Measurements from ENCODE around the gene CACNA1B.

Gene CACNA1B

DNA sequence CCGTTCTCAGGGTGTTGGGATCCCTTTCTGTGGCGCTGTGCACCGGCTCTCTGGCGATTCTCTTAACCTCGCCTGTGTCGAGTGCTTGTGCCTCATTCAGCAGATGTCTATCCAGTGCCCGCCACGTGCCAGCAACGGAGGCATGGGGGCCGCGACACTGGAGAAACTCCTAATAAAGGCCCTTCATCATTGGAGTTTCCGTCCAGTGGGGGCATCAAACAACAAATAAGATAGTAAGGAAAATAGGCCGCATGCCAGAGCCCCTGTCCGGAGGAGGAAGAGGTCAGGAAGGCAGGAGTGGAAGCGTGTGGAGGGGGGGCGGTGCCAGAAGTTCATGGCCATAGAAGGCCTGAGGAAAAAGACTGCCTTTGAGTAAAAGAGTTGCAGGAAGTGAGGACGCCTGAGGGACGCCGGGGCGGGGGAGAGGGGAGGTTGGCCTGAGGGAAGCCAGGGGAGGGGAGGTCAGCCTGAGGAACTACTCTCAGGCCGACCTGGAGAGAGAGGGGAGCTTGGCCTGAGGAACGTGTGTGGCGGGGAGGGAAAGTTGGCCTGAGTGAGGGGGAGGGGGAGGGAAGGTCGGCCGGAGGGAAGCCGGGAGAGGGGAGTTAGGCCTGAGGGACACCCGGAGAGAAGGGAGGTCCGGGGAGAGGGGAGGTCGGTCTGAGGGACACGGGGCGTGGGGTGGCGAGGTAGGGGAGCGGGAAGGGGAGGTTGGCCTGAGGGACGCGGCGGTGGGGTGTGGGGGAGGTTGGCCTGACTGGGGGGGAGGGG is 82.2 kb downstream of the CACNA1B start:
- DNase-seq (ENCODE audit: low read depth in 3 of 3, low spot score in 1 of 3) = no peak

DNA sequence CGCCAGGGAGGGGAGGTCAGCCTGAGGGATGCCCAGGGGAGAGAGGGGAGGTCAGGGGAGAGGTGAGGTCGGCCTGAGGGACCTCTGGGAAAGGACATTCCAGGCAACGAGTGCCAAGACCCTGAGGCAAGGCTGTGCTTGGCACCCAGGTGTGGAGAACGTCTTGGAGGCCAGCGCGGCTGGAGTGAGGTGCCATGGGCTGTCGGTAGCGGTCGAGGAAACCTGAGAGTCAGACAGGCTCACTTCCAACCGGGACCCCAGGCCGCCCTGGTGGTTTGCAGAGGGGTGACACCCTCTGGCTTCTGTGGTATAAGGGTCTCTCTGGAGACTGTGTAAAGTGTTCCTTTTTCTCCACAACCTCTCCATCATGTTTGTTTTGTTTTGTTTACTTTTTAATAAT is 82.9 kb downstream of the CACNA1B start:
- DNase-seq (ENCODE audit: low read depth in 3 of 3, low spot score in 1 of 3) = no peak

DNA sequence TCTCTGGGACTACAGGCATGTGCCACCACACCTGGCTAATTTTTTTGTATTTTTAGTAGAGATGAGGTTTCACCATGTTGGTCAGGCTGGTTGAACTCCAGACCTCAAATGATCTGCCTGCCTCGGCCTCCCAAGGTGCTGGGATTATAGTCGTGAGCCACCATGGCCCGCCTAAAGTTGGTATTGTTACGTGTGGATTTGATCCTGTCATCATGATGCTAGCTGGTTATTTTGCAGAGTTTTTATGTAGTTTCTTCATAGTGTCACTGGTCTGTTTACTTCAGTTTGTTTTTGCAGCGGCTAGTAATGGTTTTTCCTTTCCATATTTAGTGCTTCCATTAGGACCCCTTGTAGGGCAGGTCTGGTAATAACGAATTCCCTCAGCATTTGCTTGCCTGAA is 85.9 kb downstream of the CACNA1B start:
- no peak for DNase-seq (ENCODE audit: low read depth in 3 of 3, low spot score in 1 of 3)

DNA sequence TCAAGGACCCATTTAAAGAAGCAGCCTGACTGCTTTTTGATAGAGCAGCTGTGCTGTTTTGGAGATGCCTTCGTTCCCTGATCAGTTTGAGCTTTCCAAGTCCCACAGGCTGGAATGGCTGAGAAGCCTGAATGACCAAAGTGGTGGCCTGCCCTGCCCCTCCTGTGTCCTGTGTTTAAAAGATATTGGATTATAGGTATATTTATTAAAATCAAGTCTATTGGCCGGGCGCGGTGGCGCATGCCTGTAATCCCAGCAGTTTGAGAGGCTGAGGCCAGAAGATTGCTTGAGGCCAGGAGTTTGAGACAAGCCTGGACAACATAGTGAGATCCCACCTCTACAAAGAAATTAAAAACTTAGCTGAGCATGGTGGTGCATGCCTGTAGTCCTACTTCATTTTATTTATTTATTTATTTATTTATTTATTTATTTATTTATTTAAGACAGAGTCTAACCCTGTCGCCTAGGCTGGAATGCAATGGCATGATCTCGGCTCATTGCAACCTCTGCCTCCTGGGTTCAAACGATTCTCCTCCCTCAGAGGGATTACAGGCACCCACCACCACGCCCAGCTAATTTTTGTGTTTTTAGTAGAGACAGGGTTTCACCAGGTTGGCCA is 87.7 kb downstream of the CACNA1B start:
- no peak for DNase-seq (ENCODE audit: low read depth in 3 of 3, low spot score in 1 of 3)

DNA sequence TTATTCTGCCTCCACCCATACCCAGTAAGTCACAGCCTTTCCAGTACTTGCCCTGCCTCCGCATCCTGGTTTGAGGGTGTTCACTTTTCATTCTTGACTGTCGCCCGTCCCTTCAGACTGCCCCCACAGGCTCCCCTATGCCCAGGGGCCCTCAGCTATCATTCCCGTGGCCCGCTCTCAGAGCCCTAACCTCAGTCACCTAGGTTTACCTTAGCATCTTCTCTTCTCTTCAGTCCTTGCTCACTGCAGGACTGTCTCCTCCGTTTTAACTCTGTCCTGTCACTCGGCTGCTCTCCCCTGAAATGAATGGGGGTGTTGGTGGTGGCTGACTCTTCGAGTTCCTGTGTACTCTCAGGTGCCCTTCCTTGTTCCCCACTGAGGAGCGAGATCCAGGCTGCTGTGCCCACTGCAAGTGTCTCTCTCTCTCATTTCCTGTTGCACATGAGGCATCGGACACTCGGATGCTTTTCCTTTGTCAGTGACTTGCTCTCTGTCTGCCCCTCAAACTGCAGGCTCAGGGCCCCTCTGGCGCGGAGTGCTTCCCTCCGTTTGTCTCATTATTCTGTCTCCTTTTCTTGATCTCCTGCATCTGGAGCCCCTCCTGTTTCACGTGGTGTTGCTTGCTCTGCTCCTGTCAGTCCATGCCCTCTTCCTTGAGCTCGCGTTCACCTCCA is 89.8 kb downstream of the CACNA1B start:
- DNase-seq (ENCODE audit: low read depth in 3 of 3, low spot score in 1 of 3) = no peak

DNA sequence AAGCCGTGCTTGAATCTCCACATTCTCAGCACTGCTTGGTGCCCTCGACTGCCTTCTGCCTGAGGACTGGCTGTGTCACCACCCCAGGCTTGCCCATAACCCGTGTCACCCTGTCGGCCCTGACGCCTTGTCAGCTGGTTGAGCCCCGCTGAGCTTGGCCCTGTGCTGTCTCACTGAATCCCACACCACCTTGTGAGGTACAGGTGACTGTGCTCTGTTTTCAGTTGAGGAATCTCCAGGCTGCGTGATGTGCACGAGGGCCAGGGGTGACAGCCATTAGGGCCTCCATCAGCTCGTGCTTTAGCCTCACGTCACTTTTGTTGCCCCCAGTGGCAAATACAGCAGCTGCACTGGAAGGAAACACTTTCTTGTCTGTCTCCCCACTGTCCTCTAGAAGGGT is 90.7 kb downstream of the CACNA1B start:
- no peak for DNase-seq (ENCODE audit: low read depth in 3 of 3, low spot score in 1 of 3)

DNA sequence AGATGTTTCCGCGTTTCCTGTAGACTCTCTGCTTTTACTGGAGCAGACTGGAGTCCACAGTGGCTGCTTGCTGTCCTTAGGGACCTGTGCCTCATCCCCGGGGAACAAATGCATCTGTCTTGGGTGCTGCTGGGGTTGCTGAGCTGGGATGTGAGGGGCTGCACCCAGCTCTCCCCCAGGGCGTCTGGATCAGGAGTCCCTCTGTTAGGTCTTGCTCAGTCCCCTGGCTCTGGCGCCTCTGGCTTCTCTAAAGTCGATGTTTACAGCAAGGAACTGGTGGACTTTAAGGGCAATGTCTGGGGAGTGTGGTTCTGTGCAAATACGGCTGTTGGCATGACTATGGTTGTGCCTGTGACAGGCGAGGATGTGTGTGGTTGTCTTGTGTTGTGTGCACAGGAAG is 91.4 kb downstream of the CACNA1B start:
- no peak for DNase-seq (ENCODE audit: low read depth in 3 of 3, low spot score in 1 of 3)

DNA sequence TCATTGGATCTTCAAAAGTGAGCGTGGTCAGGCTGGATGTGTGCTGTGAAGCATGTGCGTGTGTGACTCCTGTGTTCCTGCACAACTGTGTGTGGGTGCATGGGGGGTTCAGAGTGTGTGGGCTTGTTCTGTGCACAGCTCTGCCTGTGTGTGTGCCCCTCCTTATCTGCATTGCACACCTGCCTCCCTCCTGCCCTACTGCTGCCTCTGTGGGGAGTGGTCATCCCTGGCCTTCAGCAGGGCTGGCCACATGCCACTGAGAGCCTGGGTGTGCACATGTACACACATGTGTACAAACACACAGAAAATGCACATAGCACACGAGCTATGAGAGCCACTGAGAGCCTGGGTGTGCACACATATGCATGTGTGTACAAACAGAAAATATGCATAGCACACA is 92.1 kb downstream of the CACNA1B start:
- DNase-seq (ENCODE audit: low read depth in 3 of 3, low spot score in 1 of 3) = no peak

DNA sequence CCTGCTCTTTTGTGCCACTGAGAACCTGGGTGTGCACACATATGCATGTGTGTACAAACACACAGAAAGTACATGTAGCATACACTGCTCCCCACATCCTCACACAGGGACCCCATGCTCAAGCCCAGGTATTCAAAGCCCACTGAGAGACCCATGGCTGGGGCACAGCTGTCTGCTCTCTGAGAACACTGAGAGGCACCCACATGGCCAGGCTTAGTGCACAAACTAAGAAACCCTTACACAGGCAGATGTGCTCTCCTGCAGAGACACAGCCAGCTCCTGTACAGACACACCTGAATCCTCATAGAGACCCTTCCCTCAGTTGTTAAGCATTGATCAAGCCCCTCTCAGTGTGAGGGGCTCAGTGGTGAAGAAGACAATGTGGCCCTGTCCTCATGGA is 92.5 kb downstream of the CACNA1B start:
- no peak for DNase-seq (ENCODE audit: low read depth in 3 of 3, low spot score in 1 of 3)

DNA sequence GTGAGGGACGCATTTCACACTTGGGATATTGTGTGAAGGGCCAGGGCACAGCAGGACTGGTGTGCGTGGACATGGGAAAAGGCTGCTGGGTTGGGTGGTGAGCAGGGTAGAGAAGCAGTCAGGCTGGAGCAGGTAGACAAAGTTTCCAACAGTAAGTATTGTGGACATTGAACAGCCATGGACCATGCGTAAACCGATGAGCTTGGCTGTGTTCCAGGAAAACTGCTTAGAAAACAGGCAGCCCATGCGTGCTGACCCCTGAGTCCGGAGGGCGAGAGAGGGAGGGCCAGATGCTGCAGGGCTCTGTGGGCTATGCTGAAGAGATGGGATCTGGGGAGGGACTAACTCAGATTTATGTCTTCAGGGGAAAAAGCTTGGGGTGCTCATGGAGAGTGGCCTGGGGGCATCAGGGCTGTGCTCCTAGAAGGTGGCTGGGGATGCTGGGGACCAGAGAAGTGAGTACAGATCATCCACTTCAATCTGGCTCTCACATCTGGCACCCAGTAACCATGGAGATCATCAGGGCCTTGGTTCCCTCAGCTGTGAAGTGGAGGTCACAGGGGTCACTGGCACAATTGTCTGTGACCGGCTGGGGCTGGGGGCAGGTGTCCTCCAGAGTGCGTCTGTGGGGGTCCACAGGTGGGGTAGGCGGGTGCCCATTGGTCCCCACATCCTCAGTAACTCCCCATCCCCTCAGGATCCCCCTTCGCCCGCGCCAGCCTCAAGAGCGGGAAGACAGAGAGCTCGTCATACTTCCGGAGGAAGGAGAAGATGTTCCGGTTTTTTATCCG is 93.3 kb downstream of the CACNA1B start:
- no peak for DNase-seq (ENCODE audit: low read depth in 3 of 3, low spot score in 1 of 3)

DNA sequence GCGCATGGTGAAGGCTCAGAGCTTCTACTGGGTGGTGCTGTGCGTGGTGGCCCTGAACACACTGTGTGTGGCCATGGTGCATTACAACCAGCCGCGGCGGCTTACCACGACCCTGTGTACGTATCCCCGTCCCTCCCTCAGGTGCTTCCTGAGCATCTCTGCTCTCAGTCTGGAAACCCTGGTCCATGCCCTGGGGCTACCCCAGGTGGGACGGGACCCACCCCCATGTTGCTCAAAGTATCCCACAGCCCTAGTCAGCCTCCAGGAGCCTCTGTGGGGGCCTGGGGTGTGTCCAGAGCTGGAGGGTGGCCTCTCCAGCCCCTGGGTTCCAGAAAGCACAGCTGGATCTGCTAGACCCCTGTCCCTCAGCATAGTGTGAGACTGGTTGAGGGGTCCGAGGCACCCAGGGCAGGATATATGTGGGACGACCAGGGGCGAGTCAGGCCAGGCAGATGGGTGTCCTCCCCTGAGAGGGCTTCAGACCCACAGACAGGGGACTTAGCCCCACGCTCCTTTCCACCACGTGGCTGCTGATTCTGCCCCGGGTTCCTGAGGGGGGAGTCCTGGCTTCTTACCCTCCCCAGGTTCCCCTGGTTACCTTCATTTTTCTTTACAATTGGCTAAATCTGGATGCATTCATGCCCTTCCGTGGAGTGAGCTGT is 94.0 kb downstream of the CACNA1B start:
- DNase-seq (ENCODE audit: low read depth in 3 of 3, low spot score in 1 of 3) = no peak

DNA sequence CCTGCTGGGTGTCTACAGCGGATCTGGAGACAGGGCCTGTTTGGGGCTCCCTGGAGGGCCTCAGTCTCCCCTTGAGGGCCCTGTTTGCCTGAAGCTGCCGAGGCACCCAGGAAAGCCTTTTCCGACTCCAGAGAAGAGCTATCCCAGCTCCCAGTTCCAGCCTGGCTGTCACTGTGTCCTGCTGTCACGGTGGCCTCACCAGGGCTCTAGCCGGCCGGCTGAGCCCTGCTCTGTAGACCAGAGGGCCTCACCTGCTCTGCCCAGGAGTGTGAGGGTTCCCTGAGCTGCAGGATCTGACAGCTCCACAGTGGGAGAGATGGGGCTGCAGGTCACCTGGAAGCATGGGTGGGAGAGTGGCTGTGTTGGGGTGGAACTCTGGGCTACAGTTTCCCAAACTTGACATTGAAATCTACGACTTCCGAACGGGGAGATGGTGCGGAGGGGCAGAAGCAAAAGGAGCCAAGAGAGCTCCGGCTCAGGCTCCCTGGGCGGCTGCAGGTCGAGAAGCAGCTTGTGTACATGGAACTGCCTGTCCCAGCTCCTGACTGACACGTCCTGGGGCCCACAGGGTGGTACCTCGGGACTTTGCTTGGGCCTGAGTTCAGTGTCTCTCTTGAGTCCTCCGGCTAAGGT is 94.9 kb downstream of the CACNA1B start:
- no peak for DNase-seq (ENCODE audit: low read depth in 3 of 3, low spot score in 1 of 3)

DNA sequence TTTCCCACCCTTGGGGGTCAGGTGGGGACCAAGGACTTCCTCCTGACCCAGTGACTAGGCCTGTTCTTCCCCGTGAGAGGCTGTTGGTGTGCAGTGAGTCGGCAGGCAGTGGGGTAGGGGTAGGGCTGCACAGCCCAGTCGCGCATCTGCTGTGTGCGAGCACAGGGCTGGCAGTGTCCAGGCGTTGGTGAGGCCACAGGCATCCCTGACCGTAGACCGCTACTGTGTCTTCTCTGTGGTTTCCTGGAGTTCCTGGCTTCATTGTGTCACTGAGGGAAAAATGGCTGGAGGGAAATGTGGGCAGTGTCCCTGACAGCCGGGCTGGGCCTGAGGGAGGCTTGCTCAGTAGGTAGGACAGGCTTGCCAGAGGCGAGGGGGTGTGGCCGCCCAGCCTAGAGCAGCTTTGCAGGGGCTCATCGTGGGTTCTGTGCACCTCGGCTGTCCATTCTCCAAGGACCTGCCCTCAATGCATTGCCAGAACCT is 95.4 kb downstream of the CACNA1B start:
- DNase-seq (ENCODE audit: low read depth in 3 of 3, low spot score in 1 of 3) = no peak

DNA sequence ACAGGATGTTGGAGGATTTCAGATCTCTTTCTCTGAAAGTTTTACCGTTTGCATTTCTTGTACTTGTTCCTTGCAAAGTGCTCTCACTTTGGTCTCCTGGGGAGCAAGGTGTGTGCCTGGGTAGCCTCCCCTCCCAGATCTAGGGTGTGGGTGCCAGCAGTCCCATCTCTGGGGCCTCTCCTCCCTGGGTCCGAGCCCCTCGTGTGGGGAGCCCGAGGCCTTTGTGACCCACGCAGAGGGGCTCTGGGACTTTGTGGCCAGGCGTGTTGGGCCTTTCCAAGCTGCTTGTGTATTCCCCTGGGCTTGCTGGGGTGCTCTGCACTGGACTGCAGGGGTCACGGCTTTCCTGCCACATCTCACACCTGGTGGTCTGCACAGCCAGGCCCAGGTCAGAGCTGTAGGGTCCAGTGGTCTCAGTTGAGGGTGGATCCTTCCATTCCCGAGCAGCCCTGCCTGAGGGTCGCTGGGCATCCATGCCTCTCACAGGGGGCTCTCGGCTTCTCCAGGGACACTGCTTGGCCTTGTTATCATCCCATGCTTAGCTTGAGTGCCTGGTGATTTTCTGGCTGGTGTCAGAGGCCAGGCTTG is 96.3 kb downstream of the CACNA1B start:
- DNase-seq (ENCODE audit: low read depth in 3 of 3, low spot score in 1 of 3) = no peak

DNA sequence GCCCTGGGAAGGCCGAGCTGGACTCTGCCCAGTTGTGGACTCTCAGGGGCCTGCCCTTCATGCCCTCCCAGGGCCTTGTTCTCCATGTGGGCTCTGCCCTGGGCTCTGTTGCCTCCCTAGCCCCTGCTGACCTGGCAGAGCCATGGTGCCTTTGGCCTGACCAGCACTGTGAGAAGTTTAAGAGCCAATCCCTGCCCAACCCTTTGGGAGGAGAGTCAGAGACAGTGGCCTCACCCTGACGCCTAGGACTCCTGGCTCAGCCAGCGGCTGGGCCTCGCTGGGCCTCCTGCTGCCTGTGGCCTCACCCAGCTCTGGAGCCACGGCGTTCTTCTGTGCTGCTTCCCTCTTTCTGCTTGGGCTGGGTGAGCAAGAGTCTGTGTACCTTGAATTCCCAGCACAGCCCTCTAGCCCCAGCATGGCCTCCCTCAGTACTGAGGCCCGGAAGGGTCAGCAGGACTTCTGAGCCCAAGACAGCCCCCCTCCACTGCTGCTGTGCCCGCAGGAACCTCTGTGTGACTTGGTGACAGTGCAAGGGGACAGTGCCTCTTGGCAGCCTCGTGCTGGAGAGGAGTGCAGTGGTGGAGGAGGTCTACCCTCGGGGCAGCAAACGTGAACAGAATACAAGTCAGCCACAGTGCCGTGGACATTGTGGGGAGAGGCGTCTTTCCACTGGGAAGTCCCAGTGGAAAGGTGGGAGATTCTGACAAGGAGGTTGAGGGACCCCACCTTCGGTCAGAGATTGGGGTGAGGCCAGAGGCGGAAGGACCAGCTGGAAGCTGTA is 97.4 kb downstream of the CACNA1B start:
- no peak for DNase-seq (ENCODE audit: low read depth in 3 of 3, low spot score in 1 of 3)

DNA sequence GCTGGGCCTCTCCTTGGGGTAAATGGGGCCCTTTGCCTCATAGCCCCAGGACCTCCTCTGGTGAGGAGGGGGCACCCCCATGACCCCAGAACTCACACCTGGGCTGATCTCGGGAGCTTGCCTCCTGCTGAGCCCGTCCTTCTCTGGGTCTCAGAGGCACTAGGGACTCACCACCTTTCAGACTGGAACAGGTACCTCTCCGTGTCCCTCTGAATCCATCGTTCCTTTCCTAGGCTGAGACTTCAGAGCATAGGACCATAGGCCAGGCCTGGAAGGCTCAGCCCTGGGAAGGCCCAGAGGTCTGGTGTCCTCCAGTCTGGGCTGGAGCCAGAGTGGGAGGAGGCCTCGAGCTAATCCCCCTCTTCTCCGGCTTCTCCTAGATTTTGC is 97.9 kb downstream of the CACNA1B start:
- DNase-seq (ENCODE audit: low read depth in 3 of 3, low spot score in 1 of 3) = no peak

DNA sequence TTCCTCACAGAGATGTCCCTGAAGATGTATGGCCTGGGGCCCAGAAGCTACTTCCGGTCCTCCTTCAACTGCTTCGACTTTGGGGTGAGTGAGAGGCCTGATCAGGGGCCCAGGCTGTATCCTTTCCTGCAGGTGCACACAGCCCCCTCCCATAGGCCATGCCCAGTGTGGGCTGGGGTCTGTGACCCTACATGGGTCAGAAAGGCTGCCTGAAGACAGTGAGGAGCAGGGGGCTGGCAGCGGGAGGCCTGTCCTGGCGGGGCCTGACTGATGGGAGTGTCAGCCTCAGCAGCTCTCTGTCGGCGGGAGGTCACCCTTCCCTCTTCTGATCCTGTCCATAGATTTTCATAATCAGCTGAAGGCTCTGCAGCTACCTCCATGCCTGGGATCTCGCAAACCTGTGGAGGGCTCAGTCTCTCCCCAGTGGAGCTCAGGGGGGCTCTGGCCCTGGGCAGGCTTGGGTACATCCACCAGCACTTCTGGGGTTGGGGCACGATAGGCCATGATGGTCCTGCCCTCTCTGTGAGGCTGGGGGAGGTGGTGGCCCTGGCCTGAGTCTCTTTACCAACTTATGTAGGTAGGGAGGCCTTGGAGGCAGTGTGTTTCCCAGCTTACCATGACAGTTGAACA is 98.5 kb downstream of the CACNA1B start:
- DNase-seq (ENCODE audit: low read depth in 3 of 3, low spot score in 1 of 3) = no peak

DNA sequence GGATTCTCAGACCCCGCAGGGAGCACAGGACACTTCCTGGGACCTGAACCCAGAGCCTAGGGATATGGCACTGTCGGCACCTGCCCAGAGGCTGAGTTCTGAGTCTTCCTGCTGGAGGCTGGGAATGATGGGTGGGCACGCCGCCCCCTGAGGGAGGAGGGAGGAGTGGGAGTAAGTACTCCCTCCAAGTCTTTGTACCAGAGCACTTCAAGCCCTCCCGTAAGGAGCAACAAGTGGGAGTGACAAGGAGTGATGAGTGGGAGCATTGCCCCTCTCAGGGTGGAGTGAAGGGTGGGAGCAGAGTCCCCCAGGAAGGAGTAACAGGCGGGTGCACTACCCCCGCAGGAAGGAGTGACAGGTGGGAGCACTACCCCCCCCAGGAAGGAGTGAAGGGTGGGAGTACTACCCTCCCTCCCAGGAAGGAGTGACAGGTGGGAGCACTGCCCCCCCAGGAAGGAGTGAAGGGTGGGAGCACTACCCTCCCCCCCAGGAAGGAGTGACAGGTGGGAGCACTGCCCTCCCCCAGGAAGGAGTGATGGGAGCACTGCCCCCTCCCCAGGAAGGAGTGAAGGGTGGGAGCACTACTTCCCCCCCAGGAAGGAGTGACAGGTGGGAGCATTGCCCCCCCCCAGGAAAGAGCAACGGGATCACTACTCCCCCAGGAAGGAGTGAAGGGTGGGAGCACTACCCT is 100.1 kb downstream of the CACNA1B start:
- no peak for DNase-seq (ENCODE audit: low read depth in 3 of 3, low spot score in 1 of 3)

All from stimulated activated CD4-positive, alpha-beta T cell treated with anti-CD3 and anti-CD28 coated beads, TNF-alpha, amount 100 ng/mL, for 1 hour (primary cell).